Endothelial cell (in vitro differentiated cells): ENCODE results near the gene PDZD8. TPM values are rescaled to one million over a fixed set of nuclear protein-coding genes. Genes with fewer than 3 reads are reported as not detected.

ENCODE experiments used
- DNase-seq: peaks from one replicate; pipeline ENCODE4 v3.0.0; 2021; ENCODE audit warnings: low spot score
- H3K27ac Mint-ChIP-seq: one replicate; pipeline ENCODE4 v1.8.0; 2021; ENCODE audit warnings: mixed read lengths, inconsistent platforms; ENCODE audit not compliant: unreplicated experiment
- H3K27me3 Mint-ChIP-seq: one replicate; pipeline ENCODE4 v1.8.0; 2021; ENCODE audit warnings: mild to moderate bottlenecking, moderate library complexity, mixed read lengths, inconsistent platforms; ENCODE audit not compliant: unreplicated experiment
- H3K36me3 Mint-ChIP-seq: one replicate; pipeline ENCODE4 v1.8.0; 2021; ENCODE audit warnings: mild to moderate bottlenecking, low read depth, mixed read lengths, inconsistent platforms; ENCODE audit not compliant: unreplicated experiment
- H3K4me1 Mint-ChIP-seq: one replicate; pipeline ENCODE4 v1.8.0; 2021; ENCODE audit warnings: mild to moderate bottlenecking, mixed read lengths, inconsistent platforms; ENCODE audit not compliant: unreplicated experiment
- H3K4me3 Mint-ChIP-seq: one replicate; pipeline ENCODE4 v1.8.0; 2021; ENCODE audit warnings: mild to moderate bottlenecking, mixed read lengths, inconsistent platforms; ENCODE audit not compliant: unreplicated experiment
- H3K9me3 Mint-ChIP-seq: one replicate; pipeline ENCODE4 v1.8.0; 2021; ENCODE audit warnings: mixed read lengths, inconsistent platforms; ENCODE audit not compliant: unreplicated experiment
- CTCF ChIP-seq: fragments of 200-600 bp; sonication (generic); IDR thresholded peaks from one replicate; pipeline ENCODE4 v1.5.0; 2021; ENCODE audit warnings: antibody characterized with exemption; ENCODE audit not compliant: unreplicated experiment
- total RNA-seq: library from RNA; stranded (reverse); fragmentation: NEBNext Ultra II Directional; extraction: Animal tissue kit (Norgen Biotek cat#: 25700); gene quantifications from one replicate; pipeline ENCODE4 v1.2.1, GENCODE V29; 2021; ENCODE audit not compliant: unreplicated experiment

PDZD8 gene
- total RNA-seq, 1 donor from 2014 or later = 25.6 TPM

DNA sequence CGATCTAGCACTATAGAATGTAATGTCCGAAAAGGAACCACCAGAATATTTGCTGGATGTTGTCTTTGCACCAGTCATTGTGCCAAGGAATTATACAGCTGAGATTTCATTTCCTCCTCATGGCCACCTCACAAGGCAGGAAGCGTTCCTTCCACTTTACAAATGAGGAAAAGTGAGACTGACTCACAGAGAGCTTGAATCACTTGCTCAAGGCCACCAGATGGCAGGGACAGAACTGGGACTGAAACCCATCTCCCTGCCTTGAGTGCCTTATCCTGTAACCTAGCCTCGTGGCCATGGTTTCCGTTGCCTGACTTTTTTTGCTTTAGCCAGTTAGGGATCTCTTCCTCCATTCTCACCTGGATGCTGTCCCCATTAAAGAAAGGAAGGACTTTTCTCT lies 44.7 kb upstream of the PDZD8 start:
- no peak overlapping the region for H3K27ac Mint-ChIP-seq
- no peak overlapping the region for H3K4me3 Mint-ChIP-seq
- TF ChIP-seq CTCF = no peak
- peaks cover 1% of the 10 kb centered on the region for H3K27me3 Mint-ChIP-seq
- no peaks in the 10 kb centered on the region for H3K9me3 Mint-ChIP-seq
- H3K36me3 Mint-ChIP-seq = no peaks in the 10 kb centered on the region
- no peak for DNase-seq
- H3K4me1 Mint-ChIP-seq = peaks cover 10% of the 10 kb centered on the region

GRCh38 chr10:117419159-117419558 lies 43.9 kb upstream of the PDZD8 start:
- Mint-ChIP-seq H3K9me3 (no peaks in the 10 kb centered on the region), H3K27ac (no peak overlapping the region), H3K36me3 (no peaks in the 10 kb centered on the region), H3K4me1 (peaks cover 10% of the 10 kb centered on the region), H3K27me3 (no peaks in the 10 kb centered on the region), H3K4me3 (no peak overlapping the region)
- DNase-seq = no peak
- TF ChIP-seq CTCF = no peak

DNA sequence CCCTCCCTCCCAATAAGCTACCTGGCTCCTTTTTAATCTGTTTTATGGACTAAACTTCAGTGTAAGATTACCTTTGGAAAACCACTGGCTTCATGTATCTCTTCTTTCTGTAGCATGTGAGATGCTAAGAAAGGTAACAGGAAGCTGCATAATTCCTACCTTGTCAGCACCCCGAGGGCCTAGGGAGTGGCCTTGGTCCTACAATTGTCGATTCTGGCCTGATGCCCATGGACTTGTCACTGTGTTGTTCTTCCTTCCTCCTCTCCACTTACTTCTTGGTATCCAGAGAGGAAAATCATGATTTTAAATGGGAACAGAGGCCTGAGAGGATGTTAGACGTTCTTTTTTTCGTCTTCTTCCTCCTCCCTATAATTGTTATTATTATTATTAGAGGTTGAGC lies 42.9 kb upstream of the PDZD8 start:
- Mint-ChIP-seq H3K4me3 (no peak overlapping the region), H3K36me3 (no peaks in the 10 kb centered on the region), H3K9me3 (no peaks in the 10 kb centered on the region), H3K27ac (no peak overlapping the region), H3K27me3 (no peaks in the 10 kb centered on the region), H3K4me1 (peaks cover 10% of the 10 kb centered on the region)
- DNase-seq = no peak
- TF ChIP-seq CTCF = no peak

- H3K4me3 Mint-ChIP-seq = no peak overlapping the region
- TF ChIP-seq CTCF = no peak
- no peaks in the 10 kb centered on the region for H3K36me3 Mint-ChIP-seq
- H3K4me1 Mint-ChIP-seq = peaks cover 10% of the 10 kb centered on the region
- no peaks in the 10 kb centered on the region for H3K27me3 Mint-ChIP-seq
- H3K9me3 Mint-ChIP-seq = no peaks in the 10 kb centered on the region
- no peak overlapping the region for H3K27ac Mint-ChIP-seq
- no peak for DNase-seq
Observed at GRCh38 chr10:117417196-117417595, 42.0 kb upstream of the PDZD8 start.

DNA sequence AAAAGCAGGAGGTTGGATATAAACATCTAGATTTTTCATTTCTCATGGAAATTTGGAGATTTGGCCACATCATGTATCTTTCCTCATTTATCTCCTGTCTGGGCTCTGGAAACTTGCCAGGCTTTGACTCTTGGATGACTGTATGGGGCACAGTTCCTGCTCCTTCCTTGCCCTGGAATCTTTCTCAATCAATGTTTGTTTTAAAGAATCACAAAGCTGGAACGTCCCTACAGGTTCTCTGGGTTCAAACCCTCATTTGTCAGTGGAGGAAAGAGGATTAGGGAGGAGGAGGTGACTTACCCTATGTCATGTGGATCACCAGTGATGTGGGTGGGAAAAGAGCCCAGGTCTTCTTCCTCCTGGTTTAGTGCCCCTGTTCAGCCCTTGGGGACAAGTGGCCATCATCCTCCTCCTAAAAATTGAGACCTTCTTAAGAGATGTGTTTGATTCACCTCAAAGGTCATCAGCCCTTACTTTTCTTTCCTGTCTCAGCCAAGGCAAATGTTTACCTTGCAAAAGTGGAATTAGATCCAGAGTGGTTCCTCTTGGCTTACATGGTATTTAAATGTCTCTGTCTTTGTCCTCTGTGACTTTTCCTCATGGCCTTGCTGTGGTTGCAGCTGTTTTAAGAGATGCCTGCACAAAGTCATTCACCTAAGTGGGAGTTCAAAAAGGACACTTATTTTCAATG lies 38.8 kb upstream of the PDZD8 start:
- Mint-ChIP-seq H3K4me1 (peaks cover 15% of the 10 kb centered on the region), H3K4me3 (no peak overlapping the region), H3K36me3 (no peaks in the 10 kb centered on the region), H3K27ac (no peak overlapping the region), H3K9me3 (no peaks in the 10 kb centered on the region), H3K27me3 (peaks cover 1% of the 10 kb centered on the region)
- no peak for DNase-seq
- TF ChIP-seq CTCF = no peak
